BE2C (cell line): ENCODE measurements around the gene SPATA19.

Source experiments
- DNase-seq: peaks from one replicate; pipeline ENCODE4 v3.0.0-alpha.2; 2020
- H3K27me3 ChIP-seq: fragments of 250-450 bp; sonication (Bioruptor Pico); 2 replicates; pipeline ENCODE4 v1.5.1; 2020; ENCODE audit warnings: mild to moderate bottlenecking
- H3K36me3 ChIP-seq: fragments of 250-450 bp; sonication (Bioruptor Pico); 2 replicates; pipeline ENCODE4 v1.5.1; 2020; ENCODE audit warnings: mild to moderate bottlenecking
- H3K4me1 ChIP-seq: fragments of 250-450 bp; sonication (Bioruptor Pico); 2 replicates; pipeline ENCODE4 v1.5.1; 2020
- H3K4me3 ChIP-seq: 2 replicates; pipeline ENCODE4 v1.5.1; 2011; ENCODE audit warnings: low read depth, low read length
- H3K9me3 ChIP-seq: fragments of 250-450 bp; sonication (Bioruptor Pico); 2 replicates; pipeline ENCODE4 v1.5.1; 2020
- TF ChIP-seq, protein P1 (sequence below): IDR thresholded peaks from 2 replicates; pipeline ENCODE4 v1.5.1; 2012; ENCODE audit warnings: mild to moderate bottlenecking, low read depth, low read length

SPATA19 gene

DNA sequence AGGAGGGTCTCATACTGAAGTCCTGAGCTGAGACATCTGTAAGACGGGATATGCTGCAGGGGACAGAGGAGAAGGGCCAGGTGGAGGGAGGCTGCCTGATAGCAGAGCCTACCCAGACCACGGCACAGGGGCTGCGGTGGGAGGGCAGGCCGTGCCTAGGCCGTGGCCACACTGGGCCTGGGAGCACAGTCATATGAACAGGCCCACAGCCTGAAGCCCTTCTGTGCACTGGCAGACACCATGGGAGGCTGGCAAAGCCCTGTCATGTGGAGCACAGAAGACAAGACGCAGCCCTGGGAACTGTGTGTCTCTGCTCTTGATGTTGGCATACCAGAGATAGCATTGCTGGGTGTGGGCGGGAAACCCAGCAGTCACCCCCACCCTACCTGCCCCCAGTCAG, 3.3 kb downstream of the SPATA19 start:
- DNase-seq = no peak
- TF ChIP-seq, protein P1, sequence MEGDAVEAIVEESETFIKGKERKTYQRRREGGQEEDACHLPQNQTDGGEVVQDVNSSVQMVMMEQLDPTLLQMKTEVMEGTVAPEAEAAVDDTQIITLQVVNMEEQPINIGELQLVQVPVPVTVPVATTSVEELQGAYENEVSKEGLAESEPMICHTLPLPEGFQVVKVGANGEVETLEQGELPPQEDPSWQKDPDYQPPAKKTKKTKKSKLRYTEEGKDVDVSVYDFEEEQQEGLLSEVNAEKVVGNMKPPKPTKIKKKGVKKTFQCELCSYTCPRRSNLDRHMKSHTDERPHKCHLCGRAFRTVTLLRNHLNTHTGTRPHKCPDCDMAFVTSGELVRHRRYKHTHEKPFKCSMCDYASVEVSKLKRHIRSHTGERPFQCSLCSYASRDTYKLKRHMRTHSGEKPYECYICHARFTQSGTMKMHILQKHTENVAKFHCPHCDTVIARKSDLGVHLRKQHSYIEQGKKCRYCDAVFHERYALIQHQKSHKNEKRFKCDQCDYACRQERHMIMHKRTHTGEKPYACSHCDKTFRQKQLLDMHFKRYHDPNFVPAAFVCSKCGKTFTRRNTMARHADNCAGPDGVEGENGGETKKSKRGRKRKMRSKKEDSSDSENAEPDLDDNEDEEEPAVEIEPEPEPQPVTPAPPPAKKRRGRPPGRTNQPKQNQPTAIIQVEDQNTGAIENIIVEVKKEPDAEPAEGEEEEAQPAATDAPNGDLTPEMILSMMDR = no peak
- Histone ChIP-seq H3K9me3 (no peaks in the 10 kb centered on the region), H3K36me3 (no peaks in the 10 kb centered on the region), H3K27me3 (peaks cover 32% of the 10 kb centered on the region), H3K4me1 (no peaks in the 10 kb centered on the region), H3K4me3 (no peak overlapping the region)

DNA sequence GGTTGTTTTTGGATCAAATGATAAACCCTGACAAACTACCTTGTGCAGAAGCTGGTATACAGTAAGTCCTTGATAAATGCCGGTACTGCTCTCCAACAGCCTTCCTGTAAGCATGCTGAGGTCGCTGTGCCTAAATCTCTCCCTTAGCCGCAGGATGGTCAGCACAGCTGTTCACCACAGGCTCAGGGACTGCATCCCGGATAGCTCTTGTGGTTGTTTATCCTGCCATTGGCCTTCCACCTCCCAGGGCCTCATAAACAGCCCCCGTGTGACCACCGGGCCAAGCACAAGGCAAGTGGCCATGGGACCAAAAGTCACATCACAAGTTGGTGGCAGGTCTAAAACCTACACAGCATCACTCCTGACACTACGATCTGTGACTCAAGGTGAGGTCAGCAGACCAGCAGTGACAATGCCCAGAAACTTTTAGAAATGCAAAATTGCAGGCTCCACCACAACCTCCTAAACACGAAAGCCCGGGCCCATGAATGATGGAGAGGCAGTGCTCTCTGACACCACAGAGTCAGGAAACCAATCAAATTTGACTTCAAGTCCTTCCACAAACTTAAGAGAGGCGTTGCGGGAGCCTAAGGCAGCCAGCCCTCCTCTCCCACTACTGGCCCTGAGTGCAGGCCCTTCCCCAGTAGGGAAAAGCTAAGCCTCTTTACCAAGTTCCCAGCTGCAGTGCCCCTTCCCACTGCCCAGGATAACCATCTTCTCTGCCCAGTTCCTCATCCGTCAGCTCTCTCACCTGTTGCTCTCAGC, 3.9 kb downstream of the SPATA19 start:
- DNase-seq = no peak
- H3K36me3 ChIP-seq = no peaks in the 10 kb centered on the region
- TF ChIP-seq, protein P1 = no peak
- H3K9me3 ChIP-seq = no peaks in the 10 kb centered on the region
- H3K4me3 ChIP-seq = no peak overlapping the region
- peaks cover 28% of the 10 kb centered on the region for H3K27me3 ChIP-seq
- H3K4me1 ChIP-seq = no peaks in the 10 kb centered on the region

DNA sequence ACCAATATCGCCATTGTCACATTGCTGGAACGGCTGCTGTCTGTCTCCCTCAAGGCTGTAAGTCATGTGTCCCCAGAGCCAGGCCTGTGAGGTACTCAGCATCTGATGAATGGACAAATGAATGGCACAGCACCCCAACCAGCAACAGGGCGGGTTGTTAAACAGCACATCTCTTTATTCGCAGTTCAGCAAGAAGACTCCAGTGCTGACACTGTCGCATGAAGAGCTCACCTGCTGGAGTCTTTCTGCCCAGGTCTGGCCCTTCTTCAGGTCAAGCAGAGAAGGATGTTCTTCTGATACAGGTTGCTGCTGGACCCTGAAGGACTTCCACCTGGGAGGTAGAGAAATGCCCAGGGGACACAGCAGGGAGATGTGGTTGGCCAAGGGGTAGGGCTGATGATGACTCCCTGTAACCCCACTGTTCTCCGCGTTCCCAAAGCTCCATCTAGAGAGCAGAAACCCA, 4.8 kb downstream of the SPATA19 start:
- Histone ChIP-seq H3K9me3 (no peaks in the 10 kb centered on the region), H3K36me3 (no peaks in the 10 kb centered on the region), H3K27me3 (peaks cover 26% of the 10 kb centered on the region), H3K4me3 (no peak overlapping the region), H3K4me1 (no peaks in the 10 kb centered on the region)
- TF ChIP-seq, protein P1 = no peak
- DNase-seq = no peak

DNA sequence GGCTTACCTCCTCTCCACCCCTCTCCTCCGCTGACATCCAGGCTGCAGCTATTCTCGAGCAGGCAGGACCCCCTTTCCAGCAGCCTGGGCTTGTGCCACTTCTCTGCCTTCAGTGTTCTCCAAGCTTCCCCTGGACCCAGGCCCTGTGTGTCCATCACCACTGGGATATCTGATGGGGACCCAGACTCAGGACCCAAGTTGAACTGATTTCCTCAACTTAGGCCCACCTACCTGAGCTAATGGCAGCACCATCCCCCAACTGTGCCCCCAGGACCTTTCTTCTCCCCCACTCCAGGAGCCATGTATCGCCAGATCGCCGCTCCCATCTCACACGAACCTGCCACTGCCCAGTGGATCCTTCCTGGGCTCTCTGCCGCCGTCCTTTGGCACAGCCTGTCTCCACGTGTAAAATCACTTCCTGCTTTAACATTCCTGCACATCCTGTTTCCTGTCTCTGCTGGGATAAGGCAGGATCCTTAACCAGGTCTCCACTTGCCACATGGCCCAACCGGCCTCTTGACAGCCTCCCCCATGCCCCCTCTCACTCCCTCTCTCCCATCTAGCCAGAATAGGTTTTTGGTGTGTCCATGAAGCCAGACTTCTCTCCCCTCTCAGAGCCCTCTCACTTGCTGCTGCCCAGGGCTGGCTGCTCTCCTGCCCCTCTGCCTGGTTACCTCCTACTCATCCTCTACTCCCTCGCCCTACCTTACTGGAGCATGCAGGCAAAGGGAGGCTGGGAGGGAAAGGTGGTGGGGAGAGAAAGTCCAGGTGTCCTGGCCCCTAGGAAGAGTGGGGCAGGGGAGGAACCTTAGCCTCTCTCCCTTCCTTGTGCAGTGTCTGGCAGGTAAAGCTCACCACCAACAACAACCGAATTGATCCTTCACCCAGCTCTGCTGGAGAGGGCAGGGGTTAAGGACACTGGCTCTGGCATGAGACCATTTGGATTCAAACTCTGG, 9.4 kb downstream of the SPATA19 start:
- H3K36me3 ChIP-seq = no peaks in the 10 kb centered on the region
- peaks cover 4% of the 10 kb centered on the region; the same call in 1 of the 2 replicates for H3K27me3 ChIP-seq
- H3K9me3 ChIP-seq = no peaks in the 10 kb centered on the region
- no peaks in the 10 kb centered on the region for H3K4me1 ChIP-seq
- TF ChIP-seq, protein P1 = no peak
- DNase-seq = no peak
- no peak overlapping the region for H3K4me3 ChIP-seq

DNA sequence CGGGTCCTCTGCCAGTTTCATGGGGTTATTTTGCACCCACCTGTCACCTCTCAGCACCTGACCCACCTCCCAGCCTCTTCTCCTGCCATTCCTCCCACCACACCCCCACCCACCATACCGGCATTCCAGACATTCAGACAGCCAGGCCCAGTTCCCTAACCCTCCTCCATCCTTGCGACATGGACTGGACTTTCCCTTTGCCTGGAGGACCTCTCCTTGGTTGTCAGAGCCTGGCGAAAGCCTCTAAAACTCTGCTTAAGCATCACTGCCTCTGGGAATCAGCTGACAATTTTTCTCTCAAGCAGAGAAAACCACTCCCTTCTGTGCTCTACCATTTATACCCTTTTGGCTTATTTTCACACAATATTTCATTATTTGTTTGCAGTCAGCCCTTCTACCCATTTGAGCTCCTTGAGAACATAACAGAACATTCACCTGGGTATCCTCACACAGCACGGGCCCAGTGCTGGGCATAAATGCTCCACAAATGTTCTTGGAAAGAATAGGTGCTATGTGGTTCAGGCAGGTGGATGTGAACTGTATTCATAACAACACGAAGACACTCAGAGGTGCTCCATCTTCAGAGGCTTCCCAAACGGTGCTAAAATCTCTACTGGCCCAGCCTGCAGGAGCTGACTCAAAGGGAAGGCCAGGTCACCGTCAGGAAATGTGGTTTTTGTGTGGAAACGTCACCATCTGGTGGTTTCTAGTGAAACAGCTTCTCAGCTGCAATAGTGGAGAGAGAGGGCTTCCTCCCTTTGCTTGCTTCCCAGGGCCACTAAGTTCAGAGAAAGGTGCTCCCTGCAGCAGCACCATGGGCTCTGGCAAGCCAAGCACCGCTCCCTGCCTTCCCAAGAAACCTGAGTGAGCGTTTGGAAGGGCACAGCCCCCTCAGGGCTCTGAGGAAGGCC, 10.4 kb downstream of the SPATA19 start:
- no peaks in the 10 kb centered on the region for H3K27me3 ChIP-seq
- H3K4me1 ChIP-seq = no peaks in the 10 kb centered on the region
- H3K4me3 ChIP-seq = no peak overlapping the region
- no peaks in the 10 kb centered on the region for H3K9me3 ChIP-seq
- DNase-seq = peak; percentile 45
- TF ChIP-seq, protein P1 = peak; percentile 74
- H3K36me3 ChIP-seq = no peaks in the 10 kb centered on the region
